Stimulated activated CD4-positive, alpha-beta T cell treated with anti-CD3 and anti-CD28 coated beads, Interleukin-1b, Interleukin-23, amount 100 ng/mL, for 1 hour (primary cell): ENCODE results near the gene ATRAID.
"Not testable (repeated sequence)": the region's sequence is repeated elsewhere in the genome, so short reads cannot be mapped to it uniquely, and the experiment has no call there.

ENCODE experiments used
- DNase-seq, 2 donors: peaks; one replicate each; pipeline ENCODE4 v3.0.0-alpha.2; 2020; ENCODE audit warnings: low read depth in 2 of 2

ATRAID gene

GRCh38 chr2:27194538-27195354, 17.1 kb upstream of the ATRAID start:
- DNase-seq, result no peak

GRCh38 chr2:27195799-27196198, 16.0 kb upstream of the ATRAID start:
- not testable (repeated sequence) for DNase-seq

GRCh38 chr2:27198068-27198467, 13.8 kb upstream of the ATRAID start:
- DNase-seq, result not testable (repeated sequence)

GRCh38 chr2:27198627-27199026, 13.2 kb upstream of the ATRAID start:
- DNase-seq, result no peak

GRCh38 chr2:27199241-27199640, 12.6 kb upstream of the ATRAID start:
- DNase-seq, result no peak

GRCh38 chr2:27201675-27202074, 10.2 kb upstream of the ATRAID start:
- no peak for DNase-seq

- DNase-seq, result no peak
Measured at GRCh38 chr2:27202854-27203253, 9.0 kb upstream of the ATRAID start.

GRCh38 chr2:27203741-27204140, 8.1 kb upstream of the ATRAID start:
- no peak for DNase-seq

GRCh38 chr2:27204566-27204965, 7.3 kb upstream of the ATRAID start:
- DNase-seq, result no peak

- no peak for DNase-seq
Measured at GRCh38 chr2:27205206-27205605, 6.6 kb upstream of the ATRAID start.

GRCh38 chr2:27206346-27206745, 5.5 kb upstream of the ATRAID start:
- DNase-seq, result no peak

GRCh38 chr2:27208486-27209050, 3.3 kb upstream of the ATRAID start:
- no peak for DNase-seq

GRCh38 chr2:27209621-27210401, 2.0 kb upstream of the ATRAID start:
- no peak for DNase-seq

GRCh38 chr2:27211241-27211942, 449 bp upstream of the ATRAID start:
- DNase-seq, result no peak

- no peak for DNase-seq
Measured at GRCh38 chr2:27212626-27213471, 1.0 kb downstream of the ATRAID start.

- DNase-seq, result no peak
Measured at GRCh38 chr2:27214941-27215340, 3.1 kb downstream of the ATRAID start.

GRCh38 chr2:27216416-27217137, 4.7 kb downstream of the ATRAID start:
- no peak for DNase-seq

- peak; percentile 56 to 87 for DNase-seq
Measured at GRCh38 chr2:27217173-27218121, 5.6 kb downstream of the ATRAID start, which contains the start of gene CAD. Gene CAD, plus strand, starts transcription at chr2:27217369. Its CDS starts 183 bp downstream, at chr2:27217552.

GRCh38 chr2:27218614-27219013, 6.8 kb downstream of the ATRAID start:
- DNase-seq, result no peak
